DMS53 treated with DMSO at 0.1 percent for 48 hours (cell line): ENCODE results near the gene DOLK.

Experiments
- DNase-seq: peaks from one replicate; lab custom pipeline; 2025; ENCODE audit not compliant: unreplicated experiment; lab: John Stamatoyannopoulos, UW

DOLK gene

DNA sequence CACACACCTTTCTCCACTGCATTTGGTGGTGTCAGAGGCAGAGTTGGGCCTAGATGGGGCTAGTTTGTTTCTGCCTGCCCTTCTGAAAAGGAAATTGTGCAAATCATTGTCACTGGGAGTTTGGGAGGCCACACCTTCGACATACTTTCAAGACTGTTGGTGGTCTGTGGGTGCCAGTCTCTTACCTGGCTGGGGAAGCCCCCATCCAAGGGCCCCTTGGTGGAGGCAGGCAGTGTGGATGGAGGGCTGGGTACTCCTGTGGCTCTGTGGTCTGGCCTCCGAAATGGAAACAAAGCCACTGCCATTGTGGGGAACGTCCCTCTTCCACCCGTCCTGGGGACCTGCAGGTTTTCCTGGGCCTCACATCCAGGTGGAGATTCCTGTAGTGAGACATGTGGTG, 37.5 kb downstream of the DOLK start:
- DNase-seq: no peak

DNA sequence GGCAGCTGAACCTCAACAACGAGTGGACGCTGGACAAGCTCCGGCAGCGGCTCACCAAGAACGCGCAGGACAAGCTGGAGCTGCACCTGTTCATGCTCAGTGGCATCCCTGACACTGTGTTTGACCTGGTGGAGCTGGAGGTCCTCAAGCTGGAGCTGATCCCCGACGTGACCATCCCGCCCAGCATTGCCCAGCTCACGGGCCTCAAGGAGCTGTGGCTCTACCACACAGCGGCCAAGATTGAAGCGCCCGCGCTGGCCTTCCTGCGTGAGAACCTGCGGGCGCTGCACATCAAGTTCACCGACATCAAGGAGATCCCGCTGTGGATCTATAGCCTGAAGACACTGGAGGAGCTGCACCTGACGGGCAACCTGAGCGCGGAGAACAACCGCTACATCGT, 39.0 kb downstream of the DOLK start:
- no peak for DNase-seq

DNA sequence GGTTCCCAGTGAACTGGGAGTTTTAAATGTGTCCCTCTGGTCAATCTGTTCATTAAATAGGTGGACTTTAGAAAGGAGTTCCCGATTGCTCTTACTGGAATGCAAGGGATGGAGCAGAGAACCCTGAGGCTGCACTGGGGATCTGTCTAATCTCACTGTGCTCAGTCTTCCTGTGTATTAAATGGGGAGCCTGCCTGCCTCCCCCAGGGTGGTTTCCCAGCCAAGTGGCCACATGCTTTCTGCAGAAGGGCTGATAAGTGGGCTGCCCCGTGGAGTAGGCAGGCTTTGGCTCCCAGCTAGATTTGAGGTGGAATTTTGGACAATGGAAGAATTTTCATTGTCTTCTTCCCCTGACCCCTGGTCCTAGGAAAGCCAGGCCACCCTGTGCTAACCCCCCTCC, 40.7 kb downstream of the DOLK start:
- DNase-seq: no peak

GRCh38 chr9:128905964-128906363, 41.4 kb downstream of the DOLK start:
- DNase-seq: no peak

DNA sequence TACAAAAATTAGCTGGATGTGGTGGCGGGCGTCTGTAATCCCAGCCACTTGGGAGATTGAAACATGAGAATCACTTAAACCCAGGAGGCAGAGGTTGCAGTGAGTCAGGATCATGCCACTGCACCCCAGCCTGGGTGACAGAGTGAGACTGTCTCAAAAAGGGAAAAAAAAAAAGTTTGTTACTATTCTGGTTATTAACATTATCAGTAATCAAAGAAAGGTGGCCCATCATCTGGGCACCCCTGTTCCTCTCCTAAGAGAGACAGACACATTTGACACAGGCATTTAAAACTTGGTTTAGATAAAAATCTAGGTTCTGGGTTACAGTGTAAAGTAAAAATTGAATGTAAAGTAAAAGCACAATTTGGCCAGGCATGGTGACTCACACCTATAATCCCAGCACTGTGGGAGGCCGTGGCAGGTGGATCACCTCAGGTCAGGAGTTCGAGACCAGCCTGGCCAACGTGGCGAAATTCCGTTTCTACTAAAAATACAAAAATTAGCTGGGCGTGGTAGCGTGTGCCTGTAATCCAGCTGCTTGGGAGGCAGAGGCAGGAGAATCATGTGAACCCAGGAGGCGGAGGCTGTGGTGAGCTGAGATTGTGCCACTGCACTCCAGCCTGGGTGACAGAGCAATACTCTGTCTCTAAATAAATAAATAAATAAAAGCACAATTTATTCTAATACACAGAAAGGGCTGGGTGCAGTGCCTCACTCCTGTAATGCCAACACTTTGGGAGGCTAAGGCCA, 43.4 kb downstream of the DOLK start:
- no peak for DNase-seq

DNA sequence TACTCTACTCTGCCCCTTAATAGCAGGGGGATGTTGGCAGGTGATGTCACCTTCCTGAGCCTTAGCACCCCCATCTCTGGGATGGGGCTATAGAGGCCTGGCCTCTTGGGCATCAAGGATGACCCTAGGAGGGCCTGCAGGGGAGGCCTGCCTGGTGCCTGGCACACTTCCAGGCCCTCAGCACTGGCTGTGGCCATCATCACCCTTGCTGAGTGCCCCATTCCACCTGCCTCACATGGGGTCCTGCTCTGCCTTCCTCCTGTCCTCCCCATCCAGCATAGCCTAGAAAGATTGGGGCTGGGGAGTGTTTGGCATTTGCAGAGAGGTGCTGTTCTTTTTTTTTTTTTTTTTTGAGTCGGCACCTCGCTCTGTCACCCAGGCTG, 44.3 kb downstream of the DOLK start:
- DNase-seq: no peak

GRCh38 chr9:128902351-128903078, 44.9 kb downstream of the DOLK start:
- no peak for DNase-seq

DNA sequence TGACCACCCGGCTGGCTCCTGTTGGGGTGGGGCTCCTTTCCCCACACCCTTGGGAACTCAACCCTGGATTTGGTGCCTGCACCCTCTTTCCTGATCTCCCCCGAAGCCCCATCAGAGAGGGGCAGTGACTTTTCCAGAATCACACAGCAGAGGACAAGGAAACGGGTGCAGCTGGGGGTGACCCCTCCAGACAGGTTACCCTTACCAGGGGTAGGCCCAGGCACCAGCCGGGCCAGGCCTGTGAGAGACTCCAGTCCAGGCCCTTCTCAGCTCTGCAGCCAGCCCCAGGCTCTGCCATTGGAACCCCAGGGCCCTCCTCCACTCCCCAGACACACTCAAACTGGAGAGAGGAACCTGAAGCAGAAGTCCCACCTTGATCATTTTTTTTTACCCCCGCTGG, 45.6 kb downstream of the DOLK start:
- no peak for DNase-seq

DNA sequence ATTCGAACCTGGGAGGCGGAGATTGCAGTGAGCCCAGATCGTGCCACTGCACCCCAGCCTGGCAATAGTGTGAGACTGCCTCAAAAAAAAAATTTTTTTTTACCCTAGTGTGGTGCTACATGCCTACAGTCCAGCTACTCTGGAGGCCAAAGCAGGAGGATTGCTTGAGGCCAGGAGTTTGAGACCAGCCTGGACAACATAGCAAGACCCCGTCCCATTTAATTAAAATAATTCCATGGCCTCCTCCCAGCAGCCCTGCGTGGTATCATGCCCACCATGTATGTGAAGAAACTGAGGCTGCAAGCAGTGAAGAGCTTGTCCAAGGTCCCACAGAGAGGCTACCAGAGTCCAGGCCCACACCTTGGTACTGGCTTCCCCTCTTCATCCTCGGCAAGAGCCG, 46.0 kb downstream of the DOLK start:
- DNase-seq: no peak

- DNase-seq: no peak
Measured at GRCh38 chr9:128899566-128900322, 47.7 kb downstream of the DOLK start.

DNA sequence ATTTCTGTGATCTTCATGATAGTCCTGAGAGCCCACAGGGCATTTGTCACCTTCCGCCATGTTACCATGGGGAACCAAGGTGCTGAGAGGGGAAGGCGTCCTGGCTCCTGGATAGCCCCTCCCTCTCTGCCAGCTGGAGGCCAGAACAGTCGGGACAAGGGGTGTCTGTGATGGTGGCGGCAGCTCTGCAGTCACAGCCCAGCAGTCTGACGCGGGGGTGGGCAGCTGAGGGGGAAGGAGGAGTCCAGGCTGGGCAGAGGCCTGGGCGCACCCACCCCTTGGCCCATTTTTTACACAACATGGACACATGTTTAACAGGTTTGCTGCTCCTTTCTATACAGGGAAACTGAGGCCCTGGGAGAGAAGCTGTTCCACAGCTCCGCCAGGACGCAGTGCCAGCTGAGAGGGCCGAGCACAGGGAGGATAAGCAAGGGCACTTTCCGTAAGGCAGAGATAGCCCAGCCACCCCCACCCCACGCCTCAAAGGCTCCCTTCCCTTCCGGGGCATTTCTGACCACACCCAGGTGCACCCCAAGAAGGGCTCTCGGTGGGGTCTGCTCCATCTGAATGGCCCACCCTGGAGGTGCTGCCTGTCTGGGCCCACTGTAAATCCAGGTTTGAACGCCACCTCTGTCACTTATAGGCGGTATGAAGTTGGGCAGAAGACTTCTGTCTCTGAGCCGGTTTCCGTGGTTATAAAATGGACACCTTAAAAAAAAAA, 48.4 kb downstream of the DOLK start:
- DNase-seq: no peak

DNA sequence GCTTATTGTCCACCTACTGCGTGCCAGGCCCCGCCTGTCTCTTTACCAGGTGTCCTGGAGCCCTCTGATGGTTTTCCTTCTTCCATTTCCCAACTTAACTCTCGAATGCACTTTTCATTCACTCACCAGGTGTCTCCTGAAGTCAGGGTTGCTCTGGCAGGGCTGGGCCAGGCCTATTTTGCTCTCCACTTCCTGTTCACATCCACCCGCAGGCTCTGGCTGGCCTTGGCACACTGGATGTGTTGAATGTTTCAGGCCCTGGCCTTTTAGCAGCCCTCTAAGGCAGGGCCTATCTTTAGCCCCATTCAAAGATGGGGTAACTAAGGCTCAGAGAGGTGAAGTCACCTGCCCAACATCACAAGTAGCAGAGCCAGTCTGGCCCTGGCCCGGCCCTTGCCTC, 49.0 kb downstream of the DOLK start:
- DNase-seq: no peak

DNA sequence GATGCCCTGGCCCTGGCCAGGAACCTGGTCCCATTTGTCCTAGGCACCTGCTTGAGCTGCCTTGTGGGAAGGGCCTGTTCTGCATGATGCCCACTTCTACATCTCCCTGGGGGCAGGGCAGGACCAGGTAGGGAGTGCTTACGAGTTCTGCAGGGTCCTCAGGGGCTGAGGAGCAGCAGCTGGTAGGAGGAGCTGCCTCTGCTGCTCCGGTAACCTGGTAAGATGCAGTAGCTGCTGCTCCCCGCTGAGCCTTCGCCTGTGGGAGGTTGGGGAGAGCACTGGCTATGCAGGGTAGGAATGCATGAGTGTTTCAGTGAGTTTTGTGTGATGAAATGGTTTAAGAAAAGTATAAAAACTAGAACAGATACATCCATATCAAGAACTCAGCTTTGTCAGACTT, 51.8 kb downstream of the DOLK start:
- DNase-seq: no peak
